OCI-LY3 (cell line): ENCODE results near the gene CRYBA2.

Experiments
- H2AFZ ChIP-seq: fragments of 200-600, 300-600 bp; shearing (Covaris generic); 2 replicates; pipeline ENCODE4 v1.6.0; 2014; ENCODE audit warnings: antibody characterized with exemption, low read depth, low read length
- H3K27ac ChIP-seq: fragments of 200-600, 300-600 bp; sonication (generic); 2 replicates; pipeline ENCODE4 v1.5.1; 2014; ENCODE audit warnings: mild to moderate bottlenecking, low read length, moderate library complexity, mixed read lengths
- H3K27me3 ChIP-seq: fragments of 200-600, 300-600 bp; sonication (generic); 2 replicates; pipeline ENCODE4 v1.6.1; 2014; ENCODE audit warnings: low read depth, low read length, mixed read lengths
- H3K36me3 ChIP-seq: fragments of 200-600, 300-600 bp; sonication (generic); replicated peaks from 2 replicates; pipeline ENCODE3; 2014; ENCODE audit warnings: low read depth, low read length, mixed read lengths
- H3K4me1 ChIP-seq: fragments of 300-600, 200-600 bp; sonication (generic); 2 replicates; pipeline ENCODE4 v1.6.1; 2014; ENCODE audit warnings: low read length, mixed read lengths
- H3K4me2 ChIP-seq: fragments of 200-600, 300-600 bp; sonication (generic); 2 replicates; pipeline ENCODE4 v1.6.1; 2014; ENCODE audit warnings: low read length, mixed read lengths
- H3K4me3 ChIP-seq: fragments of 300-600, 200-600 bp; sonication (generic); 2 replicates; pipeline ENCODE4 v1.5.1; 2014; ENCODE audit warnings: antibody characterized with exemption, mild to moderate bottlenecking, low read length, moderate library complexity
- H3K79me2 ChIP-seq: fragments of 300-600, 200-600 bp; shearing (Covaris generic); 2 replicates; pipeline ENCODE4 v1.6.1; 2014; ENCODE audit warnings: mild to moderate bottlenecking, low read length, mixed read lengths
- H3K9ac ChIP-seq: fragments of 300-600, 200-600 bp; shearing (Covaris generic); 2 replicates; pipeline ENCODE4 v1.6.0; 2014; ENCODE audit warnings: mild to moderate bottlenecking, low read length, moderate library complexity
- H3K9me3 ChIP-seq: fragments of 200-600, 300-600 bp; shearing (Covaris generic); 2 replicates; pipeline ENCODE4 v1.6.1; 2014; ENCODE audit warnings: low read length, mixed read lengths; ENCODE audit not compliant: insufficient read depth
- H4K20me1 ChIP-seq: fragments of 200-600, 300-600 bp; sonication (generic); 2 replicates; pipeline ENCODE4 v1.6.1; 2016; ENCODE audit warnings: low read length, mixed read lengths; ENCODE audit not compliant: insufficient read depth
- EZH2phosphoT487 ChIP-seq: fragments of 200-600 bp; shearing (Covaris generic); IDR thresholded peaks from 2 replicates; pipeline ENCODE4 v1.6.1; 2018; ENCODE audit warnings: antibody characterized with exemption, mixed run types, low read depth
- TF ChIP-seq, protein P1 (sequence below): fragments of 200-600, 300-600 bp; sonication (generic); IDR thresholded peaks from 2 replicates; pipeline ENCODE4 v1.5.1; 2014; ENCODE audit warnings: antibody characterized with exemption, low read length, low read depth

Gene CRYBA2

DNA sequence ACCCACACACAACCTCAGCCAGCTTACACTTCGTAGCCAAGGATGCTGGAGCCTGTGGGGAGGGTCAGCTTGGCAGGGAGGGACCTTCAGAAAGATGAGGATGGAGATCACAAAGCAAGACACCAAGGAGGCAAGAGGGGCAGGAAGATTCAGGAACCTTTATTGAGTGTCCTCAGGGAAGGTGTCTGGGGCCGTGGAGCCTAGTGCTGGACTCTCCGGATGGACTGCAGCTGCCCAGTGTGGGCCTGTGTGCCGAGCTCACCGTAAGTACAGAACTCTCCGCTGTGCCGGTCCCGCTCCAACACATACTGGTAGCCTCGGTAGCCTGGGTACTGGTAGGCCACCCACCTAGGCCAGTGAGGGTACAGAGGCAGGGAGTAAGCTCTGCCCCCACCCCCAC lies 3.2 kb downstream of the CRYBA2 start:
- Histone ChIP-seq H3K36me3 (no peaks in the 10 kb centered on the region), H3K9ac (no peak overlapping the region), H3K27ac (no peak overlapping the region), H3K4me3 (no peak overlapping the region), H3K4me2 (no peak overlapping the region), H4K20me1 (no peaks in the 10 kb centered on the region), H3K27me3 (0 out of 2 replicates have a peak, but pooled peaks cover 5% of the 10 kb centered on the region), H3K9me3 (no peaks in the 10 kb centered on the region), H2AFZ (no peak overlapping the region), H3K79me2 (no peaks in the 10 kb centered on the region), H3K4me1 (no peaks in the 10 kb centered on the region)
- no peak for TF ChIP-seq EZH2phosphoT487
- TF ChIP-seq, protein P1, sequence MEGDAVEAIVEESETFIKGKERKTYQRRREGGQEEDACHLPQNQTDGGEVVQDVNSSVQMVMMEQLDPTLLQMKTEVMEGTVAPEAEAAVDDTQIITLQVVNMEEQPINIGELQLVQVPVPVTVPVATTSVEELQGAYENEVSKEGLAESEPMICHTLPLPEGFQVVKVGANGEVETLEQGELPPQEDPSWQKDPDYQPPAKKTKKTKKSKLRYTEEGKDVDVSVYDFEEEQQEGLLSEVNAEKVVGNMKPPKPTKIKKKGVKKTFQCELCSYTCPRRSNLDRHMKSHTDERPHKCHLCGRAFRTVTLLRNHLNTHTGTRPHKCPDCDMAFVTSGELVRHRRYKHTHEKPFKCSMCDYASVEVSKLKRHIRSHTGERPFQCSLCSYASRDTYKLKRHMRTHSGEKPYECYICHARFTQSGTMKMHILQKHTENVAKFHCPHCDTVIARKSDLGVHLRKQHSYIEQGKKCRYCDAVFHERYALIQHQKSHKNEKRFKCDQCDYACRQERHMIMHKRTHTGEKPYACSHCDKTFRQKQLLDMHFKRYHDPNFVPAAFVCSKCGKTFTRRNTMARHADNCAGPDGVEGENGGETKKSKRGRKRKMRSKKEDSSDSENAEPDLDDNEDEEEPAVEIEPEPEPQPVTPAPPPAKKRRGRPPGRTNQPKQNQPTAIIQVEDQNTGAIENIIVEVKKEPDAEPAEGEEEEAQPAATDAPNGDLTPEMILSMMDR, result no peak

DNA sequence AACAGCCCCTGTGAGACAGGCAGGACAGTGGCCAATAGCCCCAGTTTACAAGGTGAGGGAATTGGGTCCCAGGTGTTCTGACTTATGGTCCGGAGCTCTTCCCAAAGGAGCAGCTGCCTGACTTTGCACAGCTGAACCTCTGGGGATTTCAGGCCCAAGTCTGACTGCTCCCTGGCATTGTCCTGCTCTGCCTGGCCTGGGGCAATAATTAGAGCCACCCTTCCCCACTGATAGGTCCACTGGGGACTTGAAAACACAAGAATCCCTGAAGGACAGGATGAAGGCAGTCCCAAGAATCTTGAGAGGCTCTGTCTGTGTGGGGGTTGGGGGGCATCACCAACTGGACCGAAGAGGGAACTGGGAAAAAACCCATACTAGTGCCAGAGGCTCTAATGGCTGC lies 4.6 kb downstream of the CRYBA2 start:
- Histone ChIP-seq H3K9me3 (no peaks in the 10 kb centered on the region), H3K36me3 (no peaks in the 10 kb centered on the region), H3K9ac (no peak overlapping the region), H3K4me1 (no peaks in the 10 kb centered on the region), H2AFZ (no peak overlapping the region), H4K20me1 (no peaks in the 10 kb centered on the region), H3K4me2 (no peak overlapping the region), H3K79me2 (no peaks in the 10 kb centered on the region), H3K4me3 (no peak overlapping the region), H3K27me3 (0 out of 2 replicates have a peak, but pooled peaks cover 5% of the 10 kb centered on the region), H3K27ac (no peak overlapping the region)
- TF ChIP-seq, protein P1, result no peak
- TF ChIP-seq EZH2phosphoT487, result no peak

DNA sequence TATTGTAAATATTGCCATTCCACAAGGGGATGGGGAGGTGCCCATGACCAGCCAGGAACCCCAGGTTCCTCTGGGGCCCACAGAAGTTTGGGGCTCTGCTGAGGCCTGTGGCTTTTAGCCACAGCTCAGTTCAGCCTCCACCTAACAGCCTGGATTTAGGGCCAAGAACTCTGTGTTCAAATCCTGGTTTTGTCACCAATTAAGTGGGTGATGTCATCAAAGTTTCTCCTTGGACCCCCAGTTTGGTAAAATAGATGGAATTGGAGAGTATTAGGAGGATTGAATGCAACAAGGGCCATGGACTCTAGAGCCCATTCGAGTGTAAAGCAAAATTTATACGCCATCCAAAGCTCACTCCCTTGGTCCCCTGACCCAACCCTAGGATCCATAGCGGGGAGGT lies 5.1 kb downstream of the CRYBA2 start:
- H3K4me2 ChIP-seq, result no peak overlapping the region
- no peaks in the 10 kb centered on the region for H3K36me3 ChIP-seq
- no peak overlapping the region for H2AFZ ChIP-seq
- H3K9ac ChIP-seq, result no peak overlapping the region
- no peaks in the 10 kb centered on the region for H4K20me1 ChIP-seq
- H3K27ac ChIP-seq, result no peak overlapping the region
- 0 out of 2 replicates have a peak, but pooled peaks cover 5% of the 10 kb centered on the region for H3K27me3 ChIP-seq
- no peak overlapping the region for H3K4me3 ChIP-seq
- H3K4me1 ChIP-seq, result no peaks in the 10 kb centered on the region
- H3K9me3 ChIP-seq, result no peaks in the 10 kb centered on the region
- TF ChIP-seq, protein P1, result no peak
- no peak for TF ChIP-seq EZH2phosphoT487
- H3K79me2 ChIP-seq, result no peaks in the 10 kb centered on the region

DNA sequence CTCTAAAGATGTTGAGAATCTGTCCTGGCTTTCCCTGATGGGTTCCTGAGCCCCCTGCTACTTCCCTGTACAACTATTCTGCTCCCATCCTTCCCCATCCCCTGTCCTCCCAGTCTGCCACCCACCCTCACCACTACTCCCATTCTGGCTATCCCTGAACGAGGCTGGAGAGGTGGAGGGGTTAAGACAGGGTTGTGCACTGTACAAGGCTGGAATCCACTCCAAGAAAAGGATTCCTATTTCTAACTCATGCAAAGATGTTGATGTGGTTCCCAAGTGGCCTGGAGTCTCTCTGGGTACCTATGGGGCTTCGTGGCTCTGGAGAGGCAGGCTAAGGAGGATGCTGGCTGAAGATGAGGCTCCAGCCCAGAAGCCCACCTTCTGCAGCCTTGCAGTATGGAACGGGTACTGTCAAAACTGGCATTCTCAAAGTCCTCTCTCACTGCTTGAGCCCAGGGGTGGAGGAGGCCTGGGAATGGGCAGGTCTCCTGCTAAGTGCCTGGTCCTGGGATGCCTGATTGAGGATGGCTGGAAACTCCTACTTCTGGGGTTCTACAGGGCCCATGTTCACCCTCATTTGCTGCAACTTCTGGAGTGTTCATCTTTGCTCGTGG lies 7.0 kb downstream of the CRYBA2 start:
- Histone ChIP-seq H3K79me2 (peaks cover 2% of the 10 kb centered on the region; the same call in 1 of the 2 replicates), H3K4me3 (no peak overlapping the region), H3K4me2 (no peak overlapping the region), H2AFZ (no peak overlapping the region), H3K9ac (no peak overlapping the region), H3K27me3 (0 out of 2 replicates have a peak, but pooled peaks cover 2% of the 10 kb centered on the region), H3K27ac (no peak overlapping the region), H3K9me3 (no peaks in the 10 kb centered on the region), H3K36me3 (no peaks in the 10 kb centered on the region), H3K4me1 (no peaks in the 10 kb centered on the region), H4K20me1 (no peaks in the 10 kb centered on the region)
- TF ChIP-seq, protein P1, result no peak
- no peak for TF ChIP-seq EZH2phosphoT487
